Uterus (tissue), 2 donors: ENCODE data around the gene NPIPB9.

Experiments used
- CTCF ChIP-seq, 4 experiments: fragments of 200-600 bp in 2 of 4; fragments of 450-650 bp in 2 of 4; sonication (generic) in 2 of 4; IDR thresholded peaks; one replicate each; pipeline ENCODE4 v1.5.1; 2016 to 2019; ENCODE audit warnings: antibody characterized with exemption in 4 of 4, mild to moderate bottlenecking in 2 of 4, moderate library complexity in 1 of 4
- POLR2A ChIP-seq, 2 donors: fragments of 450-650 bp; IDR thresholded peaks; one replicate each; pipeline ENCODE4 v1.6.1; 2016; ENCODE audit warnings: antibody characterized with exemption in 2 of 2, mild to moderate bottlenecking in 1 of 2, moderate library complexity in 1 of 2

DNA sequence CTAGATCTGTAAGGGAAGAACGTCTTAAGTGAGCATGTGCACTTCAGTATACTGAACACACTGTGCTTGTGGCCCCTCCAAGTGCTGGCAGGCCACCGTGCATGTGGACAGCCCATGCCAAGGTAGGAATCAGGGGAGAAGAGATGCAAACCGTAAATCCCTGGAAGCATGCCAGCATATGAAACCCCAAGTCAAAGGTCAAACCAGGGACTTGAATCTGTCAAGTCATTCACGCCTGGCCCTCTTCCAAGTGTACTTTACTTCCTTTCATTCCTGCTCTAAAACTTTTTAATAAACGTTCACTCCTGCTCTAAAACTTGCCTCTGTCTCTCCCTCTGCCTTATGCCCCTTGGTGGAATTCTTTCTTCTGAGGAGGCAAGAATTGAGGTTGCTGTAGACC is 68.4 kb downstream of the NPIPB9 start:
- no peak for TF ChIP-seq POLR2A (IDR thresholded peaks at IDR 0.05)
- TF ChIP-seq CTCF (IDR thresholded peaks at IDR 0.05): no peak
